GM13976 (cell line): ENCODE data around the gene PDLIM4.

Experiments
- DNase-seq: peaks from one replicate; pipeline ENCODE4 v3.0.0; 2012; ENCODE audit warnings: low spot score
- in situ Hi-C: fragments of 300-500 bp; cut with MboI; formaldehyde crosslinking; loops from one replicate; pipeline ENCODE4 v1.12.0; 2022; ENCODE audit warnings: low sequenced_read_pairs, mixed read lengths, inconsistent platforms; ENCODE audit not compliant: unreplicated experiment
- TF ChIP-seq, protein P1 (sequence below): IDR thresholded peaks from 2 replicates; pipeline ENCODE4 v1.5.1; 2012; ENCODE audit warnings: borderline replicate concordance, mild to moderate bottlenecking; ENCODE audit not compliant: insufficient read depth; ENCODE audit errors: extremely low read depth, missing control alignments, control extremely low read depth

Gene PDLIM4

GRCh38 chr5:132226516-132227234, 30.8 kb upstream of the PDLIM4 start:
- TF ChIP-seq, protein P1, sequence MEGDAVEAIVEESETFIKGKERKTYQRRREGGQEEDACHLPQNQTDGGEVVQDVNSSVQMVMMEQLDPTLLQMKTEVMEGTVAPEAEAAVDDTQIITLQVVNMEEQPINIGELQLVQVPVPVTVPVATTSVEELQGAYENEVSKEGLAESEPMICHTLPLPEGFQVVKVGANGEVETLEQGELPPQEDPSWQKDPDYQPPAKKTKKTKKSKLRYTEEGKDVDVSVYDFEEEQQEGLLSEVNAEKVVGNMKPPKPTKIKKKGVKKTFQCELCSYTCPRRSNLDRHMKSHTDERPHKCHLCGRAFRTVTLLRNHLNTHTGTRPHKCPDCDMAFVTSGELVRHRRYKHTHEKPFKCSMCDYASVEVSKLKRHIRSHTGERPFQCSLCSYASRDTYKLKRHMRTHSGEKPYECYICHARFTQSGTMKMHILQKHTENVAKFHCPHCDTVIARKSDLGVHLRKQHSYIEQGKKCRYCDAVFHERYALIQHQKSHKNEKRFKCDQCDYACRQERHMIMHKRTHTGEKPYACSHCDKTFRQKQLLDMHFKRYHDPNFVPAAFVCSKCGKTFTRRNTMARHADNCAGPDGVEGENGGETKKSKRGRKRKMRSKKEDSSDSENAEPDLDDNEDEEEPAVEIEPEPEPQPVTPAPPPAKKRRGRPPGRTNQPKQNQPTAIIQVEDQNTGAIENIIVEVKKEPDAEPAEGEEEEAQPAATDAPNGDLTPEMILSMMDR = no peak
- in situ Hi-C loops = no loop called here
- DNase-seq = no peak

DNA sequence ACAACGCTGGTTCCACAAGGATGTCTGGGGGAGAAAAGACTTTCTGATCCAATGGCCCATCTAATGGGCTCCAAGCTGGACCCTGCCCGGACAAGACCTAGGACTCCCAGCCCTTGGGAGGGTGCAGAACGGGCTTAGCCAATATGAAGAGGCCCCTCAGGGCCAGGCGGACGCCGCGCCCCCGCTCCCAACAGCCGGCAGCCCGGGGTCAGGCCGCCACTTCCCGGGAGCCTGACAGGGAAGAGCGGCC, 30.3 kb upstream of the PDLIM4 start:
- DNase-seq = no peak
- TF ChIP-seq, protein P1 = no peak
- in situ Hi-C loops = no loop called here

GRCh38 chr5:132227485-132228240, 29.8 kb upstream of the PDLIM4 start, which contains the start of gene P4HA2:
Gene P4HA2, minus strand, starts transcription at chr5:132227853. Its CDS starts 9,227 bp downstream, at chr5:132218626.
- DNase-seq = peak; percentile 96
- TF ChIP-seq, protein P1 = peak; percentile 1
- in situ Hi-C loops = no loop called here

DNA sequence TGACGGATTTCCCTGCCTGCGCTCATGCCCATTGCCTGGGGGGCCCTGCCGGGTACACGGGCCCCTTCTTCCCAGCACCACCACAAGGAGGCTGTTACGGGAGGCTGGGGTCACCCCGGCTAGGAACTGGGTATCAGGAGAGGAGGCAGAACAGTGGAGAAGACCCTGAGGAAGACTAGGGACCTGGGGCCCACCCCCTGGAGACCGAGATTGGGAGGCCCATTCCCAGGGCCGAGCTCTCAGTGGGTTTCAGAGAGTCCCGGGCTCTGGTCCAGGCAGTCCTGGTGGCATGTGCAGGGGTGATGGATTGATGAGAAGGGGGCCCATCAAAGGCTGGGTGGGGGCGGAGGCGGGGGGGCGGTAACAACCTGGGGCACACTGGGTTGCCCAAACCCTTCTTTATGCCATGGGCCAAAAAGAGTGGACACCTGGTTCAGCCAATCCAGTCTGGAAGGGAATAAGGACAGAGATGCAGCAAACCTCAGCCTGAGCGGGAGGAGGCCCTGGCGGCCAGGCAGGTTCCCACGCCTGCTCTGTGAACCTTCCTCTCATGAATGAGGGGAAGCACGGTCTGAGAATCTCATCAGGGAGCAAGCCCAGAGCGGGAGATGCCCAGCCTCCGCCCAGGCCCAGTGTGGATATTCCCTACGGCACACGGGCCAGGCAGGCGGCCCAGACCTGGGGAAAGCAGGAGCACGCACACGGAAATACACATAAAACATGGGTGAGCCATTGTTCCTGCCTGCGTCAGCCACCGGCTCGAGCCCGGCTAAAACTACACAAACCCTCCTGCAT, 29.1 kb upstream of the PDLIM4 start:
- TF ChIP-seq, protein P1 = no peak
- no peak for DNase-seq
- in situ Hi-C loops = no loop called here

GRCh38 chr5:132229236-132229635, 28.3 kb upstream of the PDLIM4 start:
- in situ Hi-C loops = no loop called here
- TF ChIP-seq, protein P1 = no peak
- no peak for DNase-seq

DNA sequence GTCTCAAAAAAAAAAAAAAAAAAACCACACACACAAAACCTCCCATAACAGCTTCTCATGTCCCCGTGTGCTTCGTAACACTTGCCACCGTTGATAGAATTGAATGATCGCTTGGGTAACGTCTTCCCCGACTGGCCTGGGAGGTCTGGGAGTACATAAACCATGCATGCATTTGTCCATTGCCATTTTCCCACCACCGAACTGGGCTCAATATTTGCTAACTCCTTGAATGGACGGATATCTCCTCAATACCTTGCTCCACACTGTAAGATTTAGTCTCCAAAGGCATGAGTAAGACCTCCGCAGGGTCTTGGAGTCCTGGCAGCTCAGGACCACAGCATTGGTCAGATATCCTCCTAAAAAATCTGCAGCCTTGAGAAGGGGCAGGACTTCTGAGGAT, 26.6 kb upstream of the PDLIM4 start:
- TF ChIP-seq, protein P1 = no peak
- in situ Hi-C loops = no loop called here
- no peak for DNase-seq
